IMR-90 (cell line): ENCODE results near the gene EIF4G2. TPM values are rescaled to one million over a fixed set of nuclear protein-coding genes. Genes with fewer than 3 reads are reported as not detected.

Experiments
- ATAC-seq: fragments of 200-7000 bp; cut with Tn5 transposase; 2 replicates; pipeline ENCODE4 v1.9.1; 2020; ENCODE audit warnings: low read depth, mild to moderate bottlenecking, moderate library complexity
- BruUV-seq: library from RNA; stranded (reverse); fragments of 400-500 nt; replicated peaks from 2 replicates; lab custom pipeline; 2021; lab: Mats Ljungman, UMichigan
- CTCF ChIA-PET: fragments of 300-600 bp; formaldehyde crosslinking; extraction: SDS; loops from one replicate; lab custom pipeline; 2021; ENCODE audit warnings: antibody characterized with exemption; lab: Yijun Ruan, JAX
- POLR2A ChIA-PET: fragments of 300-600 bp; sonication (Branson Sonifier 250); formaldehyde crosslinking; loops from one replicate; lab custom pipeline; 2022; ENCODE audit warnings: antibody characterized with exemption; ENCODE audit not compliant: unreplicated experiment; lab: Charles Lee
- DNase-seq: peaks from one replicate; pipeline ENCODE4 v3.0.0; 2013
- H2AFZ ChIP-seq: replicated peaks from 2 replicates; pipeline ENCODE3; 2013; ENCODE audit warnings: low read length, mild to moderate bottlenecking; ENCODE audit not compliant: poor library complexity
- H2AK5ac ChIP-seq: 2 replicates; pipeline ENCODE4 v1.6.1; 2013; ENCODE audit warnings: low read depth, low read length, inconsistent platforms
- H2AK9ac ChIP-seq: replicated peaks from 2 replicates; pipeline ENCODE3; 2013; ENCODE audit warnings: mild to moderate bottlenecking, low read depth, low read length, moderate library complexity; ENCODE audit not compliant: poor library complexity
- H2BK120ac ChIP-seq: 2 replicates; pipeline ENCODE4 v1.6.1; 2013; ENCODE audit warnings: low read depth, low read length, inconsistent platforms
- H2BK15ac ChIP-seq: 3 replicates; pipeline ENCODE4 v1.6.1; 2013; ENCODE audit warnings: low read depth, low read length, inconsistent platforms
- H2BK20ac ChIP-seq: 2 replicates; pipeline ENCODE4 v1.6.1; 2013; ENCODE audit warnings: low read depth, mild to moderate bottlenecking, inconsistent platforms, low read length, moderate library complexity
- H2BK5ac ChIP-seq: 2 replicates; pipeline ENCODE4 v1.6.1; 2013; ENCODE audit warnings: mild to moderate bottlenecking, low read depth, low read length, inconsistent platforms; ENCODE audit not compliant: poor library complexity, severe bottlenecking
- H3K14ac ChIP-seq: replicated peaks from 2 replicates; pipeline ENCODE4 v1.6.1; 2013; ENCODE audit warnings: low read depth, low read length, inconsistent platforms
- H3K18ac ChIP-seq: 2 replicates; pipeline ENCODE4 v1.6.1; 2013; ENCODE audit warnings: low read depth, low read length, control low read depth
- H3K23ac ChIP-seq: 2 replicates; pipeline ENCODE4 v1.6.1; 2013; ENCODE audit warnings: low read depth, low read length, inconsistent platforms
- H3K27ac ChIP-seq: 2 replicates; pipeline ENCODE4 v1.5.1; 2013; ENCODE audit warnings: mild to moderate bottlenecking, control low read depth, low read length; ENCODE audit not compliant: insufficient read depth
- H3K27me3 ChIP-seq: 2 replicates; pipeline ENCODE4 v1.6.1; 2013; ENCODE audit warnings: low read length; ENCODE audit not compliant: control insufficient read depth, insufficient read depth
- H3K36me3 ChIP-seq: 2 replicates; pipeline ENCODE4 v1.6.1; 2013; ENCODE audit warnings: low read length, mixed read lengths; ENCODE audit not compliant: control insufficient read depth, insufficient read depth
- H3K4ac ChIP-seq: 2 replicates; pipeline ENCODE4 v1.6.1; 2013; ENCODE audit warnings: low read depth, low read length, inconsistent platforms
- H3K4me1 ChIP-seq: 2 replicates; pipeline ENCODE4 v1.6.1; 2013; ENCODE audit warnings: low read length, mixed read lengths; ENCODE audit not compliant: control insufficient read depth, insufficient read depth
- H3K4me2 ChIP-seq: 2 replicates; pipeline ENCODE4 v1.6.1; 2013; ENCODE audit warnings: low read depth, mild to moderate bottlenecking, control low read depth, low read length, moderate library complexity
- H3K4me3 ChIP-seq: 2 replicates; pipeline ENCODE4 v1.5.1; 2013; ENCODE audit warnings: low read depth, mild to moderate bottlenecking, control low read depth, low read length, moderate library complexity; ENCODE audit not compliant: insufficient read depth
- H3K56ac ChIP-seq: 2 replicates; pipeline ENCODE4 v1.6.1; 2013; ENCODE audit warnings: low read length, inconsistent platforms; ENCODE audit not compliant: insufficient read depth; ENCODE audit errors: extremely low read depth
- H3K79me1 ChIP-seq, 2 experiments: 2 replicates each; pipeline ENCODE4 v1.6.1; 2013; ENCODE audit warnings: low read length in 2 of 2, inconsistent platforms in 1 of 2, low read depth in 1 of 2
- H3K9ac ChIP-seq: 2 replicates; pipeline ENCODE4 v1.6.1; 2013; ENCODE audit warnings: low read depth, low read length, control low read depth
- H3K9me1 ChIP-seq: 2 replicates; pipeline ENCODE4 v1.6.1; 2013; ENCODE audit warnings: low read length, inconsistent platforms; ENCODE audit not compliant: insufficient read depth
- H3K9me3 ChIP-seq: 2 replicates; pipeline ENCODE4 v1.6.1; 2013; ENCODE audit warnings: low read length; ENCODE audit not compliant: control insufficient read depth, insufficient read depth
- H4K20me1 ChIP-seq: 2 replicates; pipeline ENCODE4 v1.6.1; 2013; ENCODE audit warnings: low read length, inconsistent platforms; ENCODE audit not compliant: insufficient read depth
- H4K5ac ChIP-seq: 2 replicates; pipeline ENCODE4 v1.6.1; 2013; ENCODE audit warnings: mild to moderate bottlenecking, low read depth, low read length, control low read depth
- H4K8ac ChIP-seq, 2 experiments: 2 replicates each; pipeline ENCODE4 v1.6.1; 2013; ENCODE audit warnings: low read depth in 2 of 2, low read length in 2 of 2, control low read depth in 1 of 2, inconsistent platforms in 1 of 2
- H4K91ac ChIP-seq: 2 replicates; pipeline ENCODE4 v1.6.1; 2013; ENCODE audit warnings: low read depth, low read length, inconsistent platforms; ENCODE audit not compliant: insufficient read depth
- FOS ChIP-seq: fragments of 150-350 bp; IDR thresholded peaks from 2 replicates; pipeline ENCODE4 v1.6.1; 2016; ENCODE audit warnings: low read depth, low read length
- MAZ ChIP-seq: IDR thresholded peaks from 2 replicates; pipeline ENCODE4 v1.6.1; 2012; ENCODE audit warnings: low read depth, mild to moderate bottlenecking, low read length, improper control_type of control experiment, moderate library complexity, borderline replicate concordance
- RAD21 ChIP-seq: IDR thresholded peaks from 2 replicates; pipeline ENCODE4 v1.6.1; 2012; ENCODE audit warnings: low read length, improper control_type of control experiment
- WGBS, 2 experiments: methylation state at CpG; one replicate each; pipeline versions ENCODE4 v1.1.5 to v1.1.7; 2013; ENCODE audit warnings: missing lambda C conversion rate in 2 of 2; ENCODE audit not compliant: insufficient read length in 1 of 2; ENCODE audit errors: extremely low coverage in 2 of 2; 5-methylcytosine and 5-hydroxymethylcytosine counted together
- dilution Hi-C: fragments of 300-500 bp; cut with HindIII; formaldehyde crosslinking; loops from one replicate; pipeline ENCODE4 v1.14.3; 2018; ENCODE audit warnings: low sequenced_read_pairs; ENCODE audit not compliant: unreplicated experiment
- in situ Hi-C: fragments of 300-500 bp; cut with MboI; formaldehyde crosslinking; loops from 3 replicates; pipeline ENCODE4 v1.14.3; 2019; ENCODE audit warnings: low sequenced_read_pairs, inconsistent platforms, mixed read lengths
- intact Hi-C: fragments of 100-400 bp; cut with micrococcal nuclease; formaldehyde crosslinking; loops from 2 replicates; pipeline ENCODE4 v1.10.0; 2022
- polyA plus RNA-seq, 3 experiments: library from polyadenylated mRNA; depleted of rRNA; stranded (reverse); fragments of >200 nt; gene quantifications; 2 replicates each; pipeline ENCODE4 v1.2.3, GENCODE V29; 2012; ENCODE audit warnings: low replicate concordance in 1 of 3
- total RNA-seq: library from RNA; depleted of rRNA; stranded (reverse); fragments of >200 nt; gene quantifications from 2 replicates; pipeline ENCODE4 v1.2.3, GENCODE V29; 2012

EIF4G2 gene
- total and polyA plus RNA-seq, 2 of the 4 experiments (the other 2 are of a cell fraction) = 492 to 1,216 TPM

DNA sequence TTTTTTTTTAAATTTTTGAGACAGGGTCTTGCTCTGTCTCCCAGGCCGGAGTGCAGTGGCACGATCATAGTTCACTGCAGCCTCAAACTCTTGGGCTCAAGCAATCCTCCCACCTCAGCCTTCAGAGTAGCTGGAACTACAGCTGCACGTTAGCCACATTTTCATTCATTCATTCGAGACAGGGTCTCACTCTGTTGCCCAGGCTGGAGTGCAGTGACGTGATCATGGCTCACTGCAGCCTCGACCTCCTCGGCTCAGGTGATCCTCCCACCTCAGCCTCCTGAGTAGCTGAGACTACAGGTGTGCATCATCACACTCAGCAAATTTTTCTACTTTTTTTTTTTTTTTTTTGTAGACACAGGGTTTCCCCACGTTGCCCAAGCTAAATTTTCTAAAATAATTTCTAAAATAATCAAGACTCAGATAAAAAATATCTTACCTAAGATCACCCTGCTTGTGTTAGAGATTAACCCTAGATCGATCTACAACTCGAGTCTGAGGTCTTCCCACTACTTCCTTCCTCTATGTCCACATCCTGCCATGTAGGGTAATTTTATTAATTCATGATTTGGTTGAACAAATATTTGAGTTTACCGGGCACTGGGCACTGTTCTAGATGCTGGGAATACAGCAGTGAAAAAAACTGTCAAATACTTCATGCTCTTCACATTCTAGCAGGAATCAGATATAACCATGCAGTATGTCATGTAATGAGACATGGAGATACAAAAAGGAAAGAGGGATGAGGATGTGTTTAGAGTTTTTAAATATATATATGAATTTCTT is 15.1 kb downstream of the EIF4G2 start:
- ChIA-PET POLR2A (interaction anchor here (0.7 kb wide), 1 partner anchor 15 kb away, joined by 10 read pairs; the partner anchor contains the start of gene EIF4G2), CTCF (interaction anchor here (0.7 to 2.4 kb wide), 13 partner anchors 11 to 994 kb away, joined by 3 to 14 read pairs (median 6); no protein-coding TSS in a partner anchor)
- Histone ChIP-seq H2BK15ac (no peak overlapping the region), H3K14ac (no peak overlapping the region), H3K9ac (no peak overlapping the region), H3K18ac (no peak overlapping the region), H3K36me3 (peaks cover 24% of the 10 kb centered on the region), H3K27ac (no peak overlapping the region), H2AK5ac (no peak overlapping the region), H3K4ac (no peak overlapping the region), H2AK9ac (no peak overlapping the region), H3K56ac (no peak overlapping the region), H3K9me1 (no peaks in the 10 kb centered on the region), H2AFZ (no peak overlapping the region), H3K4me3 (no peak overlapping the region), H3K9me3 (no peaks in the 10 kb centered on the region), H4K20me1 (peaks cover 30% of the 10 kb centered on the region; the same call in 1 of the 2 replicates), H3K23ac (no peak overlapping the region), H3K4me2 (no peak overlapping the region), H3K27me3 (no peaks in the 10 kb centered on the region), H4K5ac (no peak overlapping the region), H4K91ac (no peak overlapping the region), H3K4me1 (no peaks in the 10 kb centered on the region), H4K8ac (no peak overlapping the region), H2BK20ac (no peak overlapping the region), H2BK120ac (no peak overlapping the region), H3K79me1 (no peaks in the 10 kb centered on the region), H2BK5ac (no peak overlapping the region)
- ATAC-seq (no peak), DNase-seq (no peak)
- WGBS, 2 experiments = 74% methylated on average over 3 of the region's 11 CpGs; no CpG with 5 or more reads in 1 of the 2 experiments
- no TSS peak for BruUV-seq
- in situ Hi-C loops = loop anchor here (5.0 to 25.0 kb wide), 3 partner anchors 229 to 1469 kb away; no protein-coding TSS in a partner anchor
- intact Hi-C loops = loop anchor here (5.0 kb wide), 1 partner anchor 139 kb away; no protein-coding TSS in a partner anchor
- dilution Hi-C loops = no loop called here
- TF ChIP-seq FOS (no peak), RAD21 (no peak), MAZ (no peak)
